Measurements from ENCODE around the gene TMPRSS6. TPM values are rescaled to one million over a fixed set of nuclear protein-coding genes. Genes with fewer than 3 reads are reported as not detected.
A peak's percentile ranks its signal among the peaks of the same experiment; 100 is the strongest.

TMPRSS6 gene
- total RNA-seq, 1 donor = not detected

DNA sequence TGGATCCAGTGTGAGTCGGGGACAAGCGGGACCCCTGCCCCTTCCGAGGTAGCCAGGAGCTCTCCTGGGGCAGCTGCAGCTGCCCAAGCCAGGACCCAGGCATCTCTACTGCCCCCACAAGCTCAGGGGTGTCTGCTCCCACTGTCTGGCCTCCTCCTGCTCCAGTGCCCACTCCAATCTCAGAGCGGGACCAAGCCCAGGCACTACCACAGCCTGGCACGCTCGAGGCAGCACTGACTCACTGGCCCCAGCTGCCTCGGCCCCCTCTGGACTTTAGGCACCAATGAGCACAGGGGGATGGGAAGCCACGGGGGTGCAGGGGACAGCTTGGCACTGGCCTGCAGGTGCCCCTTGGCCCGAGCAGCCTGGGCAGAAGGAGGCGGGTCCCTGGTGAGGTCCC lies 32.0 kb upstream of the TMPRSS6 start:
- no peak for DNase-seq (ENCODE audit: low read depth in 2 of 3, low spot score in 2 of 3)

DNA sequence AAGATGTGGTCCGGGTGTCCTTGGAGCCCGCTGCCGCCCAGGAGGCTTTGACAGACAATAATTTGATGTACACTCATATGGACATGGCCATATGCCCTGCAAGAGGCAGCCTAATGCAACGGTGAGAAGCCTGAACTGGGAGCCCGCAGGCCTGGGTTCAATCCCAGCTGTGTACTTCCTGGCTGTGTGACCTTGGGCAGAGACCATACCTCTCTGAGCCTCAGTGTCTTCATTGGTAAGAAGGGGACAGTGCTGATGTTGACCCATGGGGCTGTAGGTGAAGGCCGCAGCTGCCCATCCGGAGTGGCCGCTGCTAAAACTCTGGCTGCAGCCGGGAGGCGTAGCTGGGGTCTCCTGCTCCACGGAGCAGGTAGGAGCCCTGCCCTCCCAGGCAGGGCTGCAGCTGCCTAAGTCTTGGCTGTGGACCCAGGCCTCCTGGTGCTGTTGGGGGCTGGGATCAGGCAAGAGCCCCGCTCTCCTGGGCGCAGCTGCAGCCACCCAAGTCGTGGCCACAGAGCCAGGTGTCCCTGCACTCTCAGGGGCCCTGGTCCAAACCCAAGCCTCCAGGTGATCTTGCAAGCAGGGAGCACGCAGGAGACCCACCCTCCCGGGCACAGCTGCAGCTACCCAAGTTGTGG lies 31.3 kb upstream of the TMPRSS6 start:
- DNase-seq (ENCODE audit: low read depth in 2 of 3, low spot score in 2 of 3) = no peak

DNA sequence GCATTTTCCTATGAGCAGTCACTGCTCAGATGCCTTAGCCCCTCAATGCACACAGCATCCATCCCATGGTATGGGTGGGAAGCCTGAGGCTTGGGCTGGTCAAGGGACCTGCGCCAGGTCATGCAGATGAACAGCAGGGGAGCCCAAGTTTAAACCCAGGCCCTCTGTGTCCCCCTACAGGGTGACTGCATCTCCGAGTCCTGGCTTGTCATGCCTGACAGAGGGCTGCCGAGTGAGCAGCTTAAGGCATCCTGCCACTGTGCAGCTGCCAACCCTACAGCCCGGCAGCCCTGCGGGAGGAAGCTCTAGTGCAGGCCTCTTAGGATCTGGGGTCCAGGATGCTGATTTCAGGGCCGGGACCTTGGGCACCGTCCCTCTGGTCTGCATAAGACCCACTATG lies 30.2 kb upstream of the TMPRSS6 start:
- no peak for DNase-seq (ENCODE audit: low read depth in 2 of 3, low spot score in 2 of 3)

DNA sequence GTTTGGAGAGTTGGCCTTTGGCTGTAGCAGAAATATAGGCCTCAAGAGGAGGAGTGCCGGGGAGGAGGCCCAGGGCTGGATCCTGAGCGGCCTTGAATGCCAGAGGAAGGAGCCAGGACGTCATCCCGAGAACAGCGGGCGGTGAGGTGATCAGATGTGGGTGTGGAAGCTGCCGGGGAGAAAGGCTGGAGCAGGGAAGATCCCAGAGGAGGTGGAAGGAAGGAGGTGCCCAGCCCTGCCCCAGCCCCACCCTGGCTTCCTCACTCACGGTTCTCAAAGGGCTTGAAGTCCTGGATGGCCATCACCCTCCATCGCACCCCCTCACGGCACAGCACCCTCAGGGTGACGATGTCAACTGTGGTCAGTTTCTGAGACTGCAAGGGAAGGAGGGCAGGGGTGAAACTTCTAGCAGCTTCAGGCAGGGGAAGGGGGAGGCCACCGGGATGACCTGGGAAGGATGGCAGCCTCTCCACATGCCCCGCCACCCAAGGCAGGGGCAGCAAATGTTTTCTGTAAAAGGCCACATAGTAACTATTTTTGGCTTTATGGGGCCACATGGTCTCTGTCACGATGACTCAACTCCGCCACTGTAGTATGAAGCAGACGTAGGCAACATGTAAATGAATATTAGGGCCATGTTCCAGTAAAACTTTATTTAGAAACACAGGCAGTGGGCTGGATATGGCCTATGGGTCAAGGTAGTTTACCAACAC lies 29.5 kb upstream of the TMPRSS6 start:
- DNase-seq (ENCODE audit: low read depth in 2 of 3, low spot score in 2 of 3) = no peak

DNA sequence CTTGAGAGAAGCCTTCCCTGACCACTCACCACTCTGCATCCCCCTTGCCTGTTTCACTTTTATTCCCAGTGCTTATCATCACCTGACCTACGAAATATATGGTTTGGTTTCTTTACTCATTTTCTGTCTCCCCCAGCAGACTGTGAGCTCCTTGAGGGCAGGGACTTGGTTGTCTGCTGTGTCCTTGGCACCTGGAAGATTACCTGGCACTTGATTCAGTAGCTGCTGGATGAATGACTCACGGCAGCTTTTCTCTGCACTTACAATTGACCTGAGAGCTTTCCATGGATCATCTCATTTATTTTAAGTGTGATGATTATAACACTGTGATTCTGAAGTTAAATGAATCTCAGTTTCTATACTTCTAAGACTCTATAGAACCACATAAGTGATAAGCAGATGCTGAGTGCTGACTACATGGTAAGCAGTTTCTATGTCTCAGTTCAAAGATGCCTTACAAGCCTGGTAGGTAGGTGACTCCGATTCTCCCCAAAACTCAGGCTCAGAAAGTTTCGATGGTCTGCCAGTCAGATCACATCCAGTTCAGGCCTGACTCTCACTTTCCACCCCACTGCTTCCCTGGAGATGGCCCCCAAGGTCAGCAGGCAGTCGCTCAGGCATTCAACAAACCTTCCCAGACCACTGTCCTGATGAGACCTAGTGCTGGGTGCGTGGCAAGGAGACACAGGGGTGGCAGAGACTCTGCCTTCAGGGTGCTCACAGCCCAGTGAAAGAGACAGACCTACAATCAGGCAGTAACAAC lies 28.6 kb upstream of the TMPRSS6 start:
- no peak for DNase-seq (ENCODE audit: low read depth in 2 of 3, low spot score in 2 of 3)

DNA sequence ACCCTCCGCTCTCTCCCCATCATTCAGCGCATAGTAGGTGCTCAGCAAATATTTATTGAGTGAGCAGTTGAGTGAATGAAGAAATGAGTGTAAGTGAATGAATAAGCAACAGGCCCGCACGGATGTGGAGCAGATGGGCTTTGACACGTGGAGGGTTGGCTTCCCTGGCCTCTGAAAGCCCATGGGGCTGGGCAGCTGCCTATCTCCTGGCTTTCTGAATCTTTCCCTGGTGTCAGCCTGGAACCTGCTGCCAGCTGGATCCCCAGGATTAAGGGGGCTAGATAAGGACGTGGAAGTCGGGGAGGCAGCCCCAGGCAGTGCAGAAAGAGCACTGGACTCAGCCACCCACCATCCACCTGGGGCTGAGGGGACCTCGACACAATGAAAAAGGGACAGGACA lies 27.6 kb upstream of the TMPRSS6 start:
- DNase-seq (ENCODE audit: low read depth in 2 of 3, low spot score in 2 of 3) = no peak

DNA sequence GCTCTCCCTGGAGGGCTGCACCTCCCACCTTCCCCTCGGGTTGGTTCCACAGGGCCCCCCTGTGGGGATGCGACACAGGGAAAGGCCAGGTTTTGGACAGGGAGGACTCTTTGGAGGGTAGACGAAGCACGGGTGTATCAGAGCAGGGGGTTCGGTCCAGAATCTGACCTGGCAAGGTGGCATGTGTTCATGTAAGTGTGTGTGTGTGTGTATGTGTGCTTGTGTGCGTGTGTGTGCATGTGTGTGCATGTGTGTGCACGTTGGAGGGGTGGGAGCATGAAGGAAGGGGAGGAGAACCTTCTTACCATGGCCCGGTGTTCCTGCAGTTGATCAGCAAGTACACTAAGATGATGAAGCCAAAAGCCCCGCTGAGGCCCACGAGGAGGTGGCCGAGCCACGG lies 25.5 kb upstream of the TMPRSS6 start:
- no peak for DNase-seq (ENCODE audit: low read depth in 2 of 3, low spot score in 2 of 3)

DNA sequence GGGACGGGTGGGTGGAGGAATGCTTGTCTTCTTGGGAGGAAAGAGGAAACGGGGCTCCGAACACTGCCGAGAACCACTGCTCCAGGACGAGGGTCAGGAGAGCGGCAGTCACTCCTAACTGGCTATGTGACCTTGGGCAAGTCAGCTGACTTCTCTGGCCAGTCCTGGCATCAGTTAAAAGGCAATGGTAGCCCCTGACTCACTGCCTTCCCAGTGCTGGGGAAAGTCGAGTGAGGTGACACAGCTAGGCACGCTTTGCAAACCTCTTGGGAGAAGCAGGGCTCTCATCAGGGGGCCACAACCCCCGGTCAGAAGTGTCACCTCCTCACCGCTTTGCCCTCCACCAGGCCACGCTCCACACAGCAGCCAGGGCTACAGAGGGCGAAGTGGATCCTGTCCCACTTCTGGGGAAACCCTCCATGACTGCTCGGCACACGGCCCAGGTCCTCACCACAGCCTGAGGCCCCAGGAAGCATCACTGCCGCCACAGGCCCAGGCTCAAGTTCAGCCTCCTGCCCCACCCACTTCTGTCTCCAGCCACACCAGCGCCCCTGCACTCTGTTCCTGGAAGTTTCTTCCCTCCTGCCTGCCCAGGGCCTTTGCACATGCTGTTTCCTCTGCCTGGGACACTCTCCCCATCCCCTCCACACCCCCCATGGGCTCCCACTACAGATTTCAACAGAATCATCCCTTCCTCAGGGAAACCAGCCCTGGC lies 23.9 kb upstream of the TMPRSS6 start:
- peak in 1 of 3 donors; percentile 15 for DNase-seq (ENCODE audit: low read depth in 2 of 3, low spot score in 2 of 3)

DNA sequence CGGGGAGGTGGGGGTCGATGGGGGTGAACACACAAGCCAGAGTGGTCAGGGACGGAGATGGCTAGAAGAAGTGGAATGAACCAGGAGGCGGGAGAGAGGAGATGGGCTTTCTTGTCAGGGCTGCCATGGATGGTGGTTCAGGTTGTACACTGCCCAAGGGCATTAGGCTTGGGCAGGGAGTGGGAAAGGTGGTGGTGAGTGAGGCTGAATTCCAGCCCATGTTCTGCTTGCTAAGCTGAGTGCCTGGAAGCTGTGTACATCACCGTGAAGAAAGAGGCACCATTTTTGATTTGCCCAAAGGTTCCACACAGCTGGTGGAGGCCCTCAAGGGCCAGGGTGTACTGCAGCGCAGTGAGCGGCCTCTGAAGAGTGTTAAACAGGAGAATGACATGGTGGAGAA lies 23.3 kb upstream of the TMPRSS6 start:
- no peak for DNase-seq (ENCODE audit: low read depth in 2 of 3, low spot score in 2 of 3)

DNA sequence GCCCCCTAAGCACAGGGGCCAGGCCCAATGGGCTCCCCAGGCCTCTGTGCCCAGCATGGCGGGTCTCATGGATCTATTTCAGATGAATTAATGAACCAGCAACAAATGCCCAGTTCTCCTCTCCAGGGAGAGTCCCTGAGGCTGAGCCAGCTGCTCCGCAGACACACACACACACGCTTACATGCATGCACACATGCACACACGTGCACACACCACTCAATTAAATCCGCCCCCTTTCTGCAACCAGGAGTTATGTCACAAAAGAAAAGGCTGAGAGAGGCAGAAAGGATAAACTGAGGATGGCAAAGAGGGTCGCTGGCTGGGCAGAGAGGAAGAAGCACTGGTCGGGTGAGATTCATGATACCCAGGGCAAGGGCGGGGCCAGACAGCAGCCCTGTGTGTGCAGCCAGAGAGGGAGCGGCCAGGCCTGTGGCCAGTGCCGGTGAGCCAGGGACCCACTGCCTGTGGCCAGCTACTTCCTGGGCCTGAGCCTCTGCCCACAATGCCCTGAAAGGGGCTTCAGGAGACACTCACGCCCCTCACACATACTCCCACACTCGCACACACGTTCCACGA lies 20.4 kb upstream of the TMPRSS6 start:
- DNase-seq (ENCODE audit: low read depth in 2 of 3, low spot score in 2 of 3) = no peak

DNA sequence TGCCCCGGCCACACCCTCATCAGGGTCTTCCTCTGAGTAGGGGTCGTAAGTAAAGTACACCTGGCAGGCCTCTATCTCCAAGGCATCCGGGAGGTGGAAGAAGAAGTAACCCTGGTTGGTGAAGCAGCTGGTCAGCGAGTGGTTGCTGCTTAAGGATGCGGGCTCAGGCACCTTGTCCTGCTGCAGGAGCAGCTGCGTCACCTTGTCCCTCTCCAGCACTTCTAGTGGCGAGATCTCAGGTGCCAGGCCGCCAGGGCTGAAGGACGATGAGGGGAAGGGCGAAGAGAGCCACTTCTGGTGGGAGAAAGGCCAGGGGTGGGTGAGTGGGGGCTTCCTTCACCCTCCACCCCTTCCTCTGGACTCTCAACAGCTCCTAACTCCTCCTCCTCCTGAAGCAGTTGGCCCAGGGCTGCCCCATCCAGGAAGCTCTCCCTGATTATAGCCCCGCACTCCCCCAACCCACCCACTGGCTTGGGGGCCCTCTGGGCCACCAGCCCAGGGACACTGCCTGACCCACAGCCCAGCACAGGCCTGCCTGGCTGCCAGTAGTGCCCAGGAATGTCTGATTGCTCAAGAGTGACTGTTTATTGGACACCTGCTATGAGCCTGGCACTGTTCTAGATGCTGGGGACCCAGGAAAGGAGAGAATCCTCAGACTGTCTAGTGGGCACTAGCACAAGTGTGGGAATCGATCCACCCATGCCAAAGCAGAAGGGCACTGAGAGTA lies 19.2 kb upstream of the TMPRSS6 start:
- DNase-seq (ENCODE audit: low read depth in 2 of 3, low spot score in 2 of 3) = no peak

DNA sequence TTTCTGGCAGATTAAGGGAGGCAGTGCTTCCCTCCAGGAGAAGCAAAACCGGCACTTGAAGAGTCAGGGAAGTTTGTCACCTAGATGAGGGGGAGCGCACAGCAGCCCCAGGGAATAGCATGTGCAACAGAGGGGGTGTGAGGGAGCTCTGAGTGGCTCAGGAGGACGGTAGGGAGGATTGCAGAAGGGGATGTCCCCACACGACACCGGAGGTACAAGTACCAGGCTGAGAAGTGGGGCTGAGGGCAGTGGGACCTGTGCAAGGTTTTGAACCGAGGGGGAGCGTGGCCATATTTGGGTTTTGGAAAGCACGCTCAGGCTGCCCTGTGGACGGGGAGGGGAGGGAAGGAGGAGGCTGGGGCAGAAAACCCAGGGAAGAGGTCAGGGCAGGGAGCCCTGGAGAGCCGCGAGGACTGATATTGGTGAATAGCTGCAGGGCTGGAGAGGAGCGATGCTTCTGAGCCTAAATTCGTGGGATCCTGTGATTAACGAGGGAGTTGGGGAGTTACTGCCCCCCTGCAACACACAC lies 17.9 kb upstream of the TMPRSS6 start:
- DNase-seq (ENCODE audit: low read depth in 2 of 3, low spot score in 2 of 3) = no peak

DNA sequence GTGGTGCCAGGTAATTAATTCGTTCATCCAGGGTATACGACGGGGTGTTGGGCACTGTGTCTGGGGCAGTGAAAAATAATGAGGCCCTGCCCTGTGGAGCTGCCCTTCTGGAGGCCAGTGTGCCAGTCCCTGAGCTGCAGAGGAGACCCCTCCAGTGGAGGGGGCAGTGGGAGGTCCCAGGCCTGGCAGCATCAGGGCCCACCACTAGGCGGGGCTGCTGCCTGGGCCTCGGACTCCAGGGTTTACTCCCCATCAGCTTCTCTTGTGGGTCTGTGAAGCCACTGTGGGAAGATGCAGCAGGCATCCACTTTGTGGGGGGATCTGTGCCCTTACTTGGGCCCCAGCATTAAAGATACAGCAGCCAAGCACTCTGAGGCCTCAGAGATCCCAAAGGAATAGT lies 17.4 kb upstream of the TMPRSS6 start:
- peak in 1 of 3 donors; percentile 19 for DNase-seq (ENCODE audit: low read depth in 2 of 3, low spot score in 2 of 3)

DNA sequence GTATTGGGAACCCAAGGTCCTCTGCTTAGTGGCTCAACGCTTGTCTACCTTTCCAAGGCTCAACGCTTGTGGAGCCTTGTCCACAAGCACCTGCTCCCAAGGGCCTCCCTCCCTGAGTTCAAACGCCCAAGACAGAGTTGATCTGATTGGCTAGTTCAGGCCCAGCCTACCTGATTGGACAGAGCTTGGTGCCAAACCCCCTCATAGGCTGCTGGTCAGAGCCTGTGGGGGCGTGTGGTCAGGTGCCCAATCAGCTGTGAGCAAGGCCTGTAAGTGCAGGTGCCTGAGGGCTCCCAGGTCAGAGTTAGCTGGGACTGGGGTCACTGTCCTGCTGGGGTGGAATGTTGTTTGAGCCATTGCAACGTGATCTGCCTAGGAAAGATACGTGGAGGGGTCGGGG lies 16.9 kb upstream of the TMPRSS6 start:
- no peak for DNase-seq (ENCODE audit: low read depth in 2 of 3, low spot score in 2 of 3)

DNA sequence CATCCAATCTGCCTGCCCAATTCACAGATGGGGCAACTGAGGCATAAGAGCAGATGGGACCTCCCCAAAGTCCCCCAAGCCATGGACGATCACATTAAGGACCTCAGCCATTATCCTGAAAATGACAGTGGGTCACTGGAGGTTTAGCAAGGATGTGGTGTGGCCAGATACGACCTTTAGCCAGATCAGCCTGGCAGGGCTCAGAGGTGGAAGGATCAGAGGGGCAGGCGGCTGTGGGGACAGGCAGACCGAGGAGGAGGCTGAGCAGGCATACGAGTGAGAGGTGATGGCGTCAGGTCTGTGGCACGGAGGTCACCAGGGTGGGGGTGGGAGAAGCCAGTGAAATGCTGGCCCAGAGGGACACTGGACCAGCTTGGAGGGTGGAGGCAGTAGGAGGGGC lies 14.1 kb upstream of the TMPRSS6 start:
- DNase-seq (ENCODE audit: low read depth in 2 of 3, low spot score in 2 of 3) = no peak

DNA sequence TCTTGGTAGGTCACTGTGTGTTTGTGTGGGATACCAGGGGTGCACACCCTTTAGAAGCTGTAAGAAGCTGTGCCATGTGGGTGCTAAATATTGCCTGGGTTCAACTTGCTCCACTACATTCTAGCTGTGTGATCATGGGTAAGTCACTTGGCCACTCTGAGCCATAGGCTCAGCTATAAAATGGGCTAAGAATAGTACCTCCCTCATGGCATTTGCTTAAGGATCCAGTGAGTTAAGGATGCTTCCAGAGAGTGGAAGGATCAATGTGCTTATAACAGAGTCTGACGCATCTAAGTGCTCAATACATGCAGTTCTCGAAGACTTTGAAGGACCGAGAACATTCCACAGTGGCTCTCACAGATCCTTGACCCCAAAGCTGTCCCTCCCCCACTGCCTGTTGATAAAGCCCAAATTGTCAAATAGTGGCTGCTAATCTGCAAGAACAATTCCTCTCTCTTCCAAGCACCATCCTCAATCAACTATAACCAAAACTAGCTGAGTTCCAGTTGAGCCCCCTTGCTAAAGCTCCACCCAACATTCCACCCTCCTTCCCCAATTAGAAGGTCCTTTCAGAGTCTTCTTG lies 13.2 kb upstream of the TMPRSS6 start:
- DNase-seq (ENCODE audit: low read depth in 2 of 3, low spot score in 2 of 3) = peak in 1 of 3 donors; percentile 21

DNA sequence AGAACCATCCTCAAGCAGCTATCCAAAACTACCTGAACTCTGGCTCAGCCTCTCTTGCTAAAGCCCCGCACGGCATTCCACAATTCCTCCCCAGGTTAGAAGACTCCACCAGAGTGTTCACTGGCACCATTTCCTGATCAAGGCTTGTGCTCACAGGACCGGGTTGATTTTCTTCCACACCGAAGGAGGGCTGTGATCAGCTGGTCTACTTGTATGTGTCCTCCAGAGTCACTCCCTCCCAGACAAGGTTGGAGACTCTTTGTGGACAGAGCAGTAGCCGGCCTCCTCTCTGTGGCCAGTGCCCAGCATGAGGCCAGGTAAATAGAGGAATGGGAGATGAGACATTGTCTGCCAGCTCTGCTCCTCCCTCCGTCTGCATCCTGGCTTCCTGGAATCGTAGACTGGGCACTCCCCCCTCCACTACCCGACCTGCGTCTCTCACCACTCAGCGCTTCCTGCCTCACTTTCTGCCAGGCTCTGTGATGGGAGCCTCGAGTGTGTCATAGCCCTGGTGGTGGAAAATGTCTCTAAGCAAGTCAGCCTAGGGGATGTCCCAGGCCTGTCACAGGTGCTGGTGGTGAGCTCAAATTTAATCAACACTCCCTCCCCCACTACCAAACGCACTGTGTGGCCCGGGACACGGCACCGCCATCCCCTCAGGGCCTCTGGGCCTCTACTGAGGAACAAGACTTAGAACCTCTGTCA lies 12.5 kb upstream of the TMPRSS6 start:
- peak; percentile 85 to 93 (median 87) for DNase-seq (ENCODE audit: low read depth in 2 of 3, low spot score in 2 of 3)

DNA sequence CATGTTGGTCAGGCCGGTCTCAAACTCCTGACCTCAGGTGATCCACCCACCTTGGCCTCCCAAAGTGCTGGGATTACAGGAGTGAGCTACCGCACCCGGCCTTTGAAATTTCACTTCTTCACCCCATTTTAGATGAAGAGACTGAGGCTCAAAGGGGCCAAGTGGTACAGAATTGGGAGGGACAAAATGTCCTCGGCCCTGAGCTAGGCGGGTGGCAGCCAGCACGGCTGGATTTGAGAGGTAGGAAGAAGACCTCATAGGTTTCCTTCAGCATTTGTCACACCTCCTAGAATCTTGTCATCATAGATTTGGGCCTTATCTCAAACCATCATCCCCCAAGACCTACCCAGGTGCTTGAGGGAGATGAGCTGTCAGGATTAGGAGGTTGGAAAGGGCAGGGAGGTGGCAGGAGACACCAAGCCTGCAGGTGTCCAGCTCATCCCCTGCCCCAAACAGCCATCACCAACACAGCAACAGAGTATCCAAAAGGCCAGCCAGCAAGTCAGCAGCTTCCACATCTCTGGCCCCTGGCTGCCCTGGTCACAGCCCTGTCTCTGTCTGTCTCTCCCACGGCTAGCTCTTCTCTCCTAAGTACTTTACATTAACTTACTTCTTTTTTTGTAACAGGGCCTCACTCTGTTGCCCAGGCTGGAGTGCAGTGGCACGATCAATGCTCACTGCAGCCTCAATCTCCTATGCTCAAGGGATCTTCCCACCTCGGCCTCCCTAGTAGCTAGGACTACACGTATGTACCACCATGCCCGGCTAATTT lies 11.2 kb upstream of the TMPRSS6 start:
- DNase-seq (ENCODE audit: low read depth in 2 of 3, low spot score in 2 of 3) = no peak
